SIG-M5 treated with dmso at 0.1 percent for 504 hours (cell line): Measurements from ENCODE around the gene GADL1.

ENCODE experiments used
- DNase-seq: peaks from one replicate; lab custom pipeline; 2025; ENCODE audit not compliant: unreplicated experiment; lab: John Stamatoyannopoulos, UW

Gene GADL1

DNA sequence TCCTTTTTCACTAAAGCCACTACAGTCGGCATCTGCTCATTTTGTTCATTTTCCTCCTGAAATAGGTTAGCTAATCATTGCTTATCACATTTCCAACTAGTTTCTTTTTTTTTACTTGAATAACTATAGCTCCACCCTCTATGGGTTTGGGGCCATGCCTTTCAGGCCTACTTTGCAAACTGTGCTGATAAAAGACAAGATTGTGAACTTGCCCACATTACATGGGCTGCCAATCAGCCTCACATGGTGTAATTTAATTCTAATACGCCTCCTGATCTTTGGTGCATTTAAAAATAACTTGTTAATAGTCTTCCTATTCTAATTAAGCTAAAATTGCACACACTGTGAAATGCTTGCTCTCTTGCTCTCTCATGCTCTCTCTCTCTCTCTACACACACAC, 197.6 kb downstream of the GADL1 start:
- no peak for DNase-seq

DNA sequence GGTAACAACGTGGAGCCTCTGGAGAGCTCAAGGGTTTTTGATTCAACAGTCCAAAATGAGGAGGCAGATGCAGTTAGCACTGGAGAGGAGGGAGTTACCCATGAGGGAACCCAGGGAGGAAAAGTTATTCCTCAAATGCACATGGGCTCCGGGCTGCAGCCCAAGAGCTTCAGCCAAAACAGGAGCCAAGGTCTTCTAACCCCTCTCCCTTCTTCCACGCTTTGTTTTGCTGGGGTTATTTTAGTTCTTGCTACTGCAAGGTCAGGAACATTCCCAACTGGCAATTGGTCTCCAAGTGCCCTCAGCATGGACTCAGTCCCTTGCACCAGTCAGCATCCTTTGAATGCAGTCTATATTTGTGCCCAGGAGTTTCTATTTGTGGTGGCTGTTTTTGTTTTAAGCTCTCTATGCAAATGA, 198.1 kb downstream of the GADL1 start:
- DNase-seq = no peak

DNA sequence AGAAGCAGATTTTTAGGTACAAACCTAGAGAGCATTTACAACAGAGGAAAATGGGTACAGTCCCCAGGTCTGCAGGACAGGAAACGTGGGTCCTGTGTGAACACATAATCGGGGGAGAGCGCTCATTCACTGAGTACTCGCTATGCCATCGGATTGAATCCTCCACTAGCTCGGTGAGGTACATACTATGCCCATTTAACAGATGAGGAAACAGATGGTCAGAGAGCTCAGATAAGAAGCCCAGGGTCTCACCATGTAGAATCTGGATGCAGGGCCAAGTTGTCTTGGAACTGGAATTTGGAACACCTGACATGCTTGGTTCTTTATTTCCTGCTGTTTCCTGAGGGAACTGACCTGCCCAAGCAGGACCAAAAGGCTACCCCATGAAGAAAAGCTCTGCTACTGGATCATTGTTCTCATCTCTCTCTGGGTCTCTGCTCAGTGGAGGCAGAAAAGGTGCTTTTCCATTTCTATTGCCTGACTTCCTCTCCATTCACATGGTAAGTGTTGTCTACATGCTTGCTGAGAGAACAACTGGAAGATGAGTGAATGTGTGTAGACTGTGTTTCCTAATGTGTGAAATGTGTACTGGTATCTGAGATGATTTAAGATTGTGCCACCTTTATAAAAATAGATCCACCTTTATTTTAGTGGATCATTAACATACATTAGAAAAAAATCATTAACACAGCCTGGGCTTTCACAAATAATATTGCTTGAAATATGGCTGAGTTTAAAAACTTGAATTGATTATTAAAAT, 199.0 kb downstream of the GADL1 start:
- no peak for DNase-seq

DNA sequence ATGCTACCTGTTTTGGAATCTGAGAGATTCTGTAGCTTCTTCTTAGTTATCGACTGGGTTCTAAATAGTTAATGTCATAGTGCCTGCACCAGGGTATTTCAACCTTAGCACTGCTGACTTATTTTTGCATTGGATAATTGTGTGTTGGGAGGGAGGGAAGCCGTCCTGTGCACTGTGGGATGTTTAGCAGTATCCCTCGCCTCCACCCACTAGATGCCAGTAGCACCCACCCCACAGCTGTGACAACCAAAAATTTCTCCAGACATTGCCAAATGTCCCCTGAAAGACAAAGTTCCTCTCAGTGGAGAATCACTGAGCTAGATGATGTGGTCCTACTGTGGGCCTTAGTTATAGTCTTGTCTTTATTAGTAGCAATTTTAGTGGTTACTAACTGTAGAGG, 199.8 kb downstream of the GADL1 start:
- no peak for DNase-seq

DNA sequence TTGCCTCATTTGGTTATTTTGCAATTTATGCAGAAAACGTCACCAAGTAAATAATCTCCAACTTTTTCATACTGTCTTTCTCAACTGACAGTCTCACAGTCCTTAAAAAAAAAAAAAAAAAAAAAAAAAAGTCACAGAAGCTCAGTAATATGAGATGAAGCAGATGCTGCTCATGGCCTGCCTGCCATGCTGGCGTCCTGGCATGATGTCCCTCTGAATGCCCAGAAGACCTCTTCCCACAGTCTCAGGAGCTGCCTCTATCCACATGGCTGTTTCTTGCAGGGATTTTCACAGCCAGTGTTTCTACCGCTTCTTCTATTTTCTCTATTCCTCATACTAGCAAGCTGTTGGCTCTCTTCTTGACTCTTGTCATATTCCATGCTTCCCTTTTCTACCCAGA, 200.3 kb downstream of the GADL1 start:
- DNase-seq = no peak

DNA sequence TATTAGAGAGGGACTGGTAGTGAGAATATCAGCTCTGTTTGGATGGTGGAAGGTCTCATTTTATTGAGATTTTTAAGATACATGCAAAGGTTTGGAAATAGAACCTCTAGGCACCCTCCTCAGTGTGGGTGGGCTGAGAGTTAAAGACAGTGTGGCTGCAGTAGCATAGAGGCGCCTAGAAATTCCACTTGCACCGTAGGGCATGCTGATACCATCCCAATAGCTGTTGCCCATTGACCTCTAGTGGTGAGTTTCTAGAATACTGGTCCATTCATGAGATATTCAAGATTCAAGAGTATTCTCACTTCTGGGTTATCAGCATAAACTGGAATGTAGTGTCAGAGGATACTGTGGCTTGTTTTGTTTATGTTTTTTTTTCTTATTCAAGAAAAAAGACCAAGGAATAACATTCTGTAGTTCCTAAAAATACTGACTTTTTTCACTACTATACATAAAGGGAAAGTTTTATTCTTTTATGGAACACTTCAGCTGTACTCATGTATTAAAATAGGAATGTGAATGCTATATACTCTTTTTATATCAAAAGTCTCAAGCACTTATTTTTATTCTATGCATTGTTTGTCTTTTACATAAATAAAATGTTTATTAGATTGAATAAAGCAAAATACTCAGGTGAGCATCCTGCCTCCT, 200.9 kb downstream of the GADL1 start:
- peak; percentile 76 for DNase-seq

DNA sequence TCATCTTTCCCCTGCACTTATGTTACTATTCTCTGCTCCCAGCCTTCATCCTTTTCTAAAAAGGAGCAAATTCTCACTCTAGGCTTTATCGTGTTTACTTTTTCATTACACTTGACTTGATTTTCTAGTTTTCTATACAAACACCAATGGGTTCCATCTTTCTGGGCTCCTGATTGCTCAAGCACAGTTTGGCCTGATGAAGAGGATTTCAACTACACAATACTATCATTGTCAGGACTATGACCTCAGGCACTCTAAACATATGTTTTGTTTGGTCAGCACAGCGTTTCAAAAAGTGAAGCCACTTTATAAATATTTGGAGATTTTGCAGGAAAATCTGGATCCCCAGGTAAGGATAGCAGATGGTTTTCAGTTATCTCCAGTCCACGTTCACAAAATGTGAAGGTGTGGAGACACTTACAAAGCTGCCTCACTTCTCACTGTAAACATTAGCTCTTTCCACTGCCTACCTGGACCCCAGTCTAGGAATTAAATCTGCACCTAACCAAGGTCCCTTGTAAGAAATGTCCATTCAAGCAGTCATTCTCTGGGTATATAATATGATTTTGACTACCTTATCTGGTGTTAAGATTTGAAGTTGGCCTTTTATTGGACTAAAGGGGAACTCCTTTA, 201.8 kb downstream of the GADL1 start:
- DNase-seq = no peak

DNA sequence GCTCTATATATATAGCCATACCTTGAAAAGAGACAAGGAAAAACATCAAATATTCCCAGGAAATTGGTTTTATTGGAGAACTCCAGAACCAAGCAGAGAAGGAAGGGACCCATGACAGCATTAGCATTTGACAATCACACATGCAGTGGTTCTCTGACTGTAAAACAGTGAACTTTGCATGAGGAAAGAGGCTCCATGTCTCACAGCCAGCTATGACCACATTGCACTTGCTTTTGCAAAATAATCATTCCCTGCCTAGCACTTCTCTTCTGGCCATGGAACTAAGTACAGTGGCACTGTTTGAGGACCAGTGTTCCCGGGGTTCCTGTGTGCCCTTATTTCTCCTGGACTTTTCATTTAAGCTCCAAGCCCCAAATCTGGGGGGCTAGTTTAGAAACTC, 202.5 kb downstream of the GADL1 start:
- no peak for DNase-seq

DNA sequence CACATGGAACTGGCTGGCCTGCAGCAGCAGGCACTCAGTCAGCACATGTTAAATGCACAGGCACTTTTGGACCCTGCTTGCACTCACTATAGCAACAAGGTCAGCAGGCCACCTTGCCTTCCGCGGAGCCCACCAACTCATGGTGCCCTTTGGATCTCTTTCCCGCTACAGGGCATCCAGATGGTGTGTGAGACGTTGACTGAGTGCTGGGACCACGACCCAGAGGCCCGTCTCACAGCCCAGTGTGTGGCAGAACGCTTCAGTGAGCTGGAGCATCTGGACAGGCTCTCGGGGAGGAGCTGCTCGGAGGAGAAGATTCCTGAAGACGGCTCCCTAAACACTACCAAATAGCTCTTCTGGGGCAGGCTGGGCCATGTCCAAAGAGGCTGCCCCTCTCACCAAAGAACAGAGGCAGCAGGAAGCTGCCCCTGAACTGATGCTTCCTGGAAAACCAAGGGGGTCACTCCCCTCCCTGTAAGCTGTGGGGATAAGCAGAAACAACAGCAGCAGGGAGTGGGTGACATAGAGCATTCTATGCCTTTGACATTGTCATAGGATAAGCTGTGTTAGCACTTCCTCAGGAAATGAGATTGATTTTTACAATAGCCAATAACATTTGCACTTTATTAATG, 203.1 kb downstream of the GADL1 start:
- DNase-seq = no peak

DNA sequence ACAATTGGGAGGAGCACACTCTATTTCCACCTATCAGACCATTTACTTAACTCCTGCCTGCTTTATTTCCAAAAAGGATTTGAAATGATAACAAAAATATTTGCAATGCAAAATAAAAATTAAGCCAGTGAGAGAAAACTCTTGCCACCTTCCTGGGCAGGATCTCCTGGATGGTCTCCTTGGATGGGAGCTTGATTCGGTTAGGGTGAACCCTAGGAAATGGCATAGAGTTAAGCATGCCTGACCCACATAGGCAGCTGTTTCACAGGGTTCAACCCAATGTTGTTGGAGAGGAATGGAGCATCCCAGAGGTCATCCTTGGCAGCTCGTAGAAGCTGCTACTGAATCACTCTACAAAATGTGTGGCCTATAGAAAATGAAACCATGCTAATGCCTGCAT, 204.3 kb downstream of the GADL1 start:
- no peak for DNase-seq

DNA sequence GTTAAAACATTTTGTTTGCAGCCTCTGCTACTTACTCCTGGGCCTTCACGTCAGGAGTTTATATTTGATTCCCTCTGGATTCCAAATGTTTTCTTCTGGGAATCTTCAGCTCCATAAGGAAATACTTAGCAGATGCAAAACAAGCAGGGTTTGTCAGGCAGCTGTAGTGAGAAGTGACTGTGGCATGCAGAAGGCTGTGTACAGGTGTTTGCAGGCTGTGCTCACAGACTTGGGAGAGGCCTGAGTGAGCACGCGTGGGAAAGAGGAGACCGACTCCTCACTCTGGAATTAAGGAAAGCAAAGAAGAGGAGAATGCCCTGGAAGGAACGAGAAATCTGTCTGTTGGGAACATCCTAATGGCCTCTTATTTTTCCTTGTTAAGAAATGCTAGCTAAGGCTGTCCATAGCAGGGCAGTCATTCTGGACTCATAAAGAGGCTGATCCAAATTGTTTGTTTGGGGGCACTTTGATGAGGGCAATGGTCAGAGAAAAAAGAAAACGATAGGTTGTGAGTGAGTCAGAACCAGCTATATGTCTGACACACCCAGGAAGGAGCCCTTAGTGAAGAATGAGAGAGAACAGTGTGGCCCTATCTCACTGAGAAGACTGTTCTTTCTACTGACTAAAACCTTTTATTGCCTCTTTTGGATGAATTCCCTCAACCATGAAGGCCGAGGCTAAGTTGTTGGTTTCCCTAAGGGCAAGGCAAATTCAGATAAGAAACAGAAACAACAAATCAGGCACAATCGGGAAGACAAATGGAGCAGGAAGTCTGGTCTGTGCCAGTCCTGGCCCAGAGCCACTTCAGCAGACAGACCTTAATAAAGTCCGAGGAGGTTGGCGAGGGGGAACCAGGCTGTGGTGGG, 205.5 kb downstream of the GADL1 start:
- DNase-seq = no peak

DNA sequence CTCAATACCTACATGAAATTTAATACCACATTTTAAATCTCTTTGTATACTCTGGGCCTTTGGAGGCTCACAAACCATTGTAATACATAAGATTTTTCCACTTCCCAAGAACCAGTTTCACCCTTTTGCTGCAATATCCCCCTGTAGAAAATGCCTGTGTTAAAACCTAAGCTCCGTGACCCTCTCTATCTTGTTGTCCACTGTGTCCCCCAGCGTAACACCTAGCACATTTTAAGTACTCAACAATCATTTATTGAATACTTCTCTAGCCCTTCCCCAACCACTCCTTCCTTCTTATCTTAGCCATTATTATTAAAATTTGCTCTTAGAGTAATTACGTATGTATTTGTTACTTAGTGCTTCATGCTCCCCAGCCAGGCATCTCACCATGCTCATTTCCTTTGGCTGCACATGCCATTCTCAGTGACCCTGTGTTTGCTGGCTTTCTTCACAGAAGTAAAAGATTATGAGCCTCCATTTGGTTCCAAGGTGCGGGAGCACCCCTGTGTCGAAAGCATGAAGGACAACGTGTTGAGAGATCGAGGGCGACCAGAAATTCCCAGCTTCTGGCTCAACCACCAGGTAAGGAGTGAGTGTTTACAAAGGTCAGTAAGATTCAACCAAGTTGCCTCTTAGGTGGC, 206.4 kb downstream of the GADL1 start:
- DNase-seq = no peak

DNA sequence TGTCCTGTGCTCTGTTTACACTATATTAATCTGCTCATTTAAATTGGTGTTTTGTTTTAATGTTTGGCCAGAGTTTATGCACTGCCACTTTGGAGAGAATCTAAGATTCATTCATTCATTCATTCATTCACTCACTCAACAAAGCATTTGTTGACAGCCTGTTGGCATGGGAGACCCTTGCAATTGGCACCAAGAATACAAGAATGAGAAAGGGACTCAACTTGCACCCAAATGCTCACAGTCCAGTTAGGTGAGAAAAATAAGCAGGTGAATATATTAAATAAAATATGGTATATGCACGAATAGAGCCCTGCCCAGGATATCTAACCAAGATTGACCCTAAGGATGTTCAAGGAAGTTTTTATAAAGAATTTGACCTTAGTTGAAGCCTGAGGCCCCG, 207.7 kb downstream of the GADL1 start:
- no peak for DNase-seq

DNA sequence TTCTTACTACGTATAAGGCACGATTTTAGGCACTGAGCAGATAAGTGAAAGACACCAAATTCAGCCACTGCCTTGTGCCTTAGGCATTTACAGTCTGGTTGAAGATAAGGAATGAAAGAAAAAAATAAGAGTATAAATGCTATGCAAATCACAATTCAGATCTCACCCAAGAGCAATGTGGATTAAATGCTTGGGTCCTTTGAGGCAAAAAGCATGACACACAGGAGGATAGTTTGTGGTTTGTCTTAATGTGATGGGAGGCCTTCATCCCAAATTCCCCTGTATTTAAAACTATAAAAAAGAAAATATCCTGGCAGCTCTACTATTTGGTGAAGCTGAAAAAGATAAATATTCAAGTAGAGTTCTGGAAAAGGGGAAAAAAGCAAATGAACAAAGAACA, 208.3 kb downstream of the GADL1 start:
- no peak for DNase-seq

DNA sequence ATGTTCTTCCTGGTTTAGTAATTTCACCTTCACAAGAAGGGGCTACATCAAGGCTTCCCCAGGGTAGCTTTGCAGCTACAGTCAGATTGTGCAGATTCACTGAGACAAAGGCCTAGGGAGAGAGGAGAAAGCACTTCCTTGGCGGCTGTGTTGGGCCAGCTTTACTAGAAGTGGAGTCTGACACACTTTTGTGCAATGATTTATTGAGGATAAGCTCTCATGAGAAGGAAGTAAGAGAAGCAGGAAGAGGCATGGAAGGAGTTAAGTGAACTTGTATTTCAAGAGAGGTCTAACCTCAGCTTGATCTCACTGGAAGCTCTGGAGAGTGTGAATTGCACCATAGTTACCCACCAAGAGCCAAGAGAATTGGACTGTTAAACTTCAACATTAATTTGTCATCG, 209.2 kb downstream of the GADL1 start:
- DNase-seq = no peak

DNA sequence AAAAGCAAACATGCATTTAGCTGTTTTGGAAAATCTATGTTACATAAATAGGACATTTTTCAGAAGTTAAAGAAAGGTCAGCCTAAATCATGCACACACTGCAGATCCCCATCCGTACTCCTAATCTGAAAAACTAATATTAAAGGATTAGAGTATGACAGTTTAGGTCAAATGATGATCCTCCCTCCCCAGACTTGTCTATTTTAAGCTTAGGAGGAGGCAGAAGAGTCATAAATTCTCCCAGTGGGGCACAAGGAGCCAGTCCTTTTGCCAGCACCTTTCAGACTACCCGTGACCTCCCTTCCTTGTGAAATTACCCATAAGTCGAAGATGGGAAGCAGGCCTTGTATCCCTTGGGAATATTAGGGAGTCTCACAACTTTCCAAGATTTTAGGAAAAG, 210.1 kb downstream of the GADL1 start:
- DNase-seq = no peak

DNA sequence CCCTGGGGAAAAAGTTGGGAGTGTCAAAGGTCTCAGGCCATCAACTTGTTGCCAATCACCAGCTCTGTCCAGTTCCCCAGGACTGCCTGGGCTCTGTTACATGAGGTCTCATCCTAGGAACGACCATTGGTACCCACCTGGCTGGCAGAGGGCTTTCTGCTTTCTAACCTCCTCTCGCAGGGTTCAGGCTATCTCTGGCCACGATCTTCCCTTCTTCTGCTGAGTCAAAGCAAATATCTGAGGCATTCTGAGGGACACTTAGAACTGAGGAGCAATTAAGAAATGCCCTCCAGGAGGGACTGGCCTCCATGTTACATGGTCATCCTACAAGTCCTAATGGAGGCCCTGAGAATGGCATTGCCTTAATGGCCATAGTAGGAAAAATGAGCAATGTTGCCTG, 210.7 kb downstream of the GADL1 start:
- no peak for DNase-seq

DNA sequence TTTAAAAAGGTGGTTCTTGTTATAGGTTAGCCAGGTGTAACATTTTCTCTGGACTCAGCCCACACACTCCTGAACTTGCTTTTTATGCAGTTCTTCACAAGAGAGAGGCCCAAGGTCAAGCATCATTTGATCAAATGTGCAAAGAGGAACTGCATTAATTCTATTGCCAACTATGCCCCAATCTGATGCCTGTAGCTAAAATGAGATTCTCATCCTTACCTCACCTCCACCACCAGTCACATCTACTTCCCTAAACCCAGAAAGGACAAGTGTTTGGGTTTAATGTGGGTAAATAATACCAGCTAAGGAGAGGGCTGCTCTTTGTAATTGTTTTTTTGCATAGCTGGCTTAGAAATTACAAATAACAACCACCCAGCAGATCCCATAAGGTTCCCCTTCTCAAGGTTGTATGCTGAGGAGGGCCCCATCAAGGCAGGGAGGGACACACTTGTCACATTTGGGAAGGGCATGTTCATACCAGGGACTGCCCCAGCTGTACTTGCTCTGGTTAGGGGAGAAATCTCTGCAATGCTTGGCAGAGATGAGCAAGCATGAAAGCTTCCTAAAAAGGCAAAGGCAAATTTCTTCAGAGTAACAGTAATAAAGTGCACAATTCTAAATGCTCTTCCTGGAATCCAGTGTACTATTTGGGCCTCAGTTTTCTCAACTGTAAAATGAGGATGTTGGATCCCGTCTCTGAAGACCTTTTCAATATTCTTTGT, 211.9 kb downstream of the GADL1 start:
- DNase-seq = no peak

DNA sequence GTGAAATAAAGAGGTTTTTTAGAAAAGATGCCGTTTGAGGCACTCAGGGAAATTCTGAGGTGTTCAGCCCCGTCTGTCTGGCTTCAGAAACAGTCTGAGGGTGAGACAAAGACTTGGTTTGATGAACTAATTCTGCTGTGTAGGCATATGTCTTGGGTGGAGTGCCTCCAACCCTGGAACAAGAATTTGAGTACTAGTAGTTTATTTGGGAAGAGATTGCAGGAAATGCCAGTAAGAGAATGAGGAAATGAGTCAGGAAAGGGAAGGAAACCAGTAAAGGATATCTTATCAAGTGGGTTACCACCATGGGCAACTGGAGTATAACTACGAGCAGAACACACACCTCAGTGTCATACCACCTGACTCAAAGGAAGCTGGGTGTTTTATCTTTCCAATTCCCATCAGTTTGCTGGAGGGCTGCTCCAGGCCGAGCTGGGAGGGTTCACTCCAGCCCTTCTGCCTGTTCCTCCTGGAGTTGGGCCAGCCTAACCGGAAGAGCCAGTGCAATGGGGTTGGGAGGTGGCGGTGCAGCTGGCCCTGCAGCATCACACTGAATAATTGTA, 212.7 kb downstream of the GADL1 start:
- DNase-seq = no peak
